HG03280 (cell line): ENCODE measurements around the gene PRKACA.

Source experiments
- ATAC-seq: cut with Tn5 transposase; IDR thresholded peaks from one replicate; pipeline ENCODE4 v1.9.1; 2021; ENCODE audit warnings: mild to moderate bottlenecking, moderate library complexity; ENCODE audit not compliant: unreplicated experiment

Gene PRKACA

DNA sequence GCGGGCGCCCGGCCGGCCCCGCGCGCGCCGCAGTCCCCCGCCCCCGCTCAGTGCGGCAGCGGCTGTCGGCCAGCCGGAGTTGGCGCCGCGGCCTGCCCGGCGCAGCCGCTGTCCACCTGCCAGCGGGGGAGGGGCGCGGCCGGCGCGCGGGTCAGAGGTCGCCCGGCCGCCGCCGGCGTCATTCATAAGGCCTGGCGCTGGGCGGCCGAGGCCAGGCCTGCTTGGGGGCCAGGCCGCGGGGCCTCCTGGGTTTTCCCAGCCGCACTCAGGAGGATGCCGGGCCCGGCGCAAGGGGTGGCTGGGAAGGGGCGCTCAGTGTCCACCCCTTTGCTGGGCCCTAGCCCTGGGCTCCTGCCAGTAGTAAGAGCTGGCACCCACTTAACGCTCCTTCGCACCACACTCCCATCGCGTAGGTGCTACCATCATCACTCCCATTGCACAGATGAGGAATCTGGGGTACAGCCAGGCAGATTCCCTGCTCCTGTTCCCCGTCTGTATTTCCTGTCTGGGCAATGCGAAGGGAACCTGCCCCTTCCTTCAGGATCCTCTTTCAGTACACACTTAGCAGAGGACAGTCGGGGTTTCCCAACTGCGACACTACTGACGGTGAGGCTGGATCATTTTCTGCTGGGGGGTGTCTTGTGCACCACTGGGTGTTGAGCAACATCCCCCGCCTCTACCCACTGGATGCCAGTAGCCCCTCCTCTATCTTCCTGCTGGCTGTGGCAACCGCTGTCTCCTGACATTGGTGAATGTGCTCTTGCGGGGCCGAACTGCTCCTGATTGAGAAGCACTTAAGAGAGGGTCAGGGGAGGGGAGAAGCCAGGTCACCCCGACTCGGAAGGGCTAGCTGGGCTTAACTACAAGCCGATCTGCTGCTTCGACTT, 846 bp upstream of the PRKACA start:
- ATAC-seq: no peak

DNA sequence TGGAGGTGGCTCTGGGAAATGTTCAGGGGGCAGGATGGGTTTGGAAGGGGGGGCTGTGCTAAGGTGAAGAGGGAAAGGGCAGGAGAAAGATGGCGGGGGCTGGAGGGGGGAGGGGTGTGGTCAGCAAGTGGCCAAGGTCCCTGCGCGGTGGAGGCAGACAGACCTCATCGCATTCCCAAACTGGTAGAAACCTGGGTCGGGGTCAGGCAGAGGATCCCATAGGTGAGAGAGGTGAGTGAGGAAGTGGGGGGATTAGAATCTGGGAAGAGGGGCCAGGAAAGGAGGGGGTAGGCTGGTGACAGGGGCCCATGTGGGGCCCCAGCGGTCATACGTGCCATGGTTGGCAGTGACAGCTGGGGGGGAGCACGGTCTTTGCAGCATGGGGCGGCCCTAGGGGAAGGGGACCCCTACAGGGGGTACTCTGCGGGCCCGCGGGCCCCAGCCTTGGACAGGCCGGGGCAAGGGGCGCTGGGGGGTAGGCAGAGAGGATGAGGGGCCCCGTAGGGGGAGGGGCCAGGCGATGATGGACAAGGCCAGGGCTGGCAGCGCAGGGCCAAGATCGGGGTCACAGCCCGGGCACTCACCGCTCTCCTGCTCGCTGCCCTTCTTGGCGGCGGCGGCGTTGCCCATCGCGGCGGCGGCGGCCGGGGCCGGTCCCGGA, 514 bp downstream of the PRKACA start:
- peak; percentile 13 for ATAC-seq

GRCh38 chr19:14116525-14116917, 1.0 kb downstream of the PRKACA start:
- ATAC-seq: no peak

- ATAC-seq: no peak
These were observed 1.8 kb downstream of the PRKACA start for GRCh38 chr19:14115756-14116155.

- no peak for ATAC-seq
These were observed 2.7 kb downstream of the PRKACA start for GRCh38 chr19:14114854-14115253.

GRCh38 chr19:14114439-14114838, 3.1 kb downstream of the PRKACA start:
- no peak for ATAC-seq

- no peak for ATAC-seq
These were observed 3.7 kb downstream of the PRKACA start for GRCh38 chr19:14113762-14114414.

DNA sequence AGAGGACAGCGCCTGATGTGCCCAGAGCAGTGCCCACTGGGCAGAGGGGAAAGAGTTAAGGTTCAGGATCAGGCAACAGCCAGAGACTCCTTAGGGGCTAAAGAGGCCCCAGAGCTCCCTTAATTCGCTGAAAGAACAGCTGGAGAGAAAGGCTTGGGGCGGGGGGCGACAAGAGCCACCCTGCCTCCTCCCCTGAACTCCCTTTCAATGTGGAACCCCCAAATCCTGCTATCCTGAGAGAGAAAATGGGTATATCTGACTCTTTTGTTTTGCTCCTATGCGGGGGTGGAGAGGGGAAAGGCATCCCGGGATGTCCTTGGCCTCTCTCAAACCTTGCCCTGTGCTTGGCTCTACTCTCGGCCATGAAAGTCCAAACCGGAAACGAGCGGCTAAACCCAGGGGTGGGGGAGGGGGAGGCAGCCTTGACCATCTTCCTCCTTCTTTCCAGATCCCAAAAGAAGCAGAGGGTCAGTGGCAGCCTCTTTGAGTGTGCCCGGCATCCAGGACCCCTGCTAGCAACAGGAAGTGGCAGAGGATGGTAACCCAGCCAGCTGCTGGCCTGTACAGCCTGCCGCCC, 4.7 kb downstream of the PRKACA start:
- ATAC-seq: no peak

- no peak for ATAC-seq
These were observed 5.3 kb downstream of the PRKACA start for GRCh38 chr19:14112051-14112808.

DNA sequence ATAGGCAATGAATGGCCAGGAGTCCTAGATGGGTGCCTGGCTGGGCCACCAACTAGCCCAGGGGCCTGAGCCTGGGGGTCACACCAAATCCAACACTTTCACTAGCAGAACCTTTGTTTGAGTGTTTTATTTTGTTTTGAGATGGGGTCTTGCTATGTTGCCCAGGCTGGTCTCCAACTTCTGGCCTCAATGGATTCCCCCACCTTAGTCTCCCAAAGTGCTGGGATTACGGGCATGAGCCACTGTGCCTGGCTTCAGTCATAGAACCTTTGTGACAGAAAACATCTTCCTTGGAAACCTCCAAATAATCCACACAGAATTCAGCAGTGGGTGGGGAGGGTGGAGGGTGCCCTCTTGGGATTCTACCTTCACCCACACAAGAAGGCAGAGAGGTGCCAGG, 6.1 kb downstream of the PRKACA start:
- no peak for ATAC-seq

GRCh38 chr19:14110650-14111049, 6.9 kb downstream of the PRKACA start:
- ATAC-seq: no peak

- no peak for ATAC-seq
These were observed 9.7 kb downstream of the PRKACA start for GRCh38 chr19:14107581-14108461.

DNA sequence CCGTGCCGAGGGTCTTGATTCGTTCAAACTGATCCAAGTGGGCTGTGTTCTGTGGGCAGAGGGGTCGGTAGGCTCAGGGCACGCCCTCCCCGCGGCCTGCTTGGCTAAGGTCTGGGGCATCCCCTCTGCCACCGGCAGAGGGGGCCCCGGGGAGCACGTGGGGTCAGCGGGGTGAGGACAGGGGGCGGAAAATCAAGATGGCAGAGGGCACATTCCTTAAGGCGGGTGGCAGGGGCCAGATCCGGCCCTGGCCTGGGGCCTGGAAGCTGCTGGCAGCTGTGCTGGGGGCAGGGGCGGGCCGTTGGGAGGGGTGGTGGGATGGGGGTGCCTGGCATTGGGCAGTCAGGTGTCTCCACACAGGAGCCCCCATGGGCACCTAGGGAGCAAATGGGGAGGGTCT, 10.7 kb downstream of the PRKACA start:
- no peak for ATAC-seq

DNA sequence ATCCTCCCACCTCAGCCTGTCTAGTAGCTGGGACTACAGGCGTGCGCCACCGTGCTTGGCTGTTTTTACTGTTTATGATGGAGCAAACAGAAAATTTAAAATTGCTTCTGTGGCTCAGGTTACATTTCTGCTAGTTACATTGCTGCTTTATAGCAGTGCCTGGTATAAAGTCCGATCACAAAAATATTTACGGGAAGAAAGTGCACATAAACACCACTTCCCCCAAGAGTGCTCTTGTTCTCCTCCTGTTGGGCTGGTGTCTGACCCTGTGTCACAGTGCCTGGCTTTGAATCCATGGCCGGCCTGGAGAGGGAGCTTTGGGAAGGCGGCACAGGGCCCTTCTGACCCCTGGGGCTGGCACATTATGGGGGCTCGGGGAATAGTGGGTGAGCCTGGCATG, 11.9 kb downstream of the PRKACA start:
- ATAC-seq: no peak

- ATAC-seq: no peak
These were observed 14.3 kb downstream of the PRKACA start for GRCh38 chr19:14103310-14103709.

DNA sequence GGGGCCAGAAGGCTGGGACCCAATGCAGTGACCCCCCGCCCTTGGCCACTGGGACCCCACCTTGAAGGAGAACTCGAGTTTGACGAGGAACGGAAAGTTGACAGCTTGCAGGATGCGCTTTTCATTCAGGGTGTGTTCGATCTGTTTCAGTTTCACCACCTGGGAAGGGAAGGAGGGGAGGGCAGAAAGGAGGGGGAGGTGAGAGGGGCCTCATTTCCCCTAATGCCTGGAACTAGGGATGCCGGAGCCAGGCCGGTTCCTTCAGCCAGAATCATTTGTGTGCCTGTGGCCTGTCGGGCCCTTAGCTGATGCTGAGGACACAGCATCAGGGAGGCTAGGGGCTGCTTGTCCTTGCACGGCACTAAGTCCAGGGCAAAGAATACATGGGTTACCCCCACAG, 14.8 kb downstream of the PRKACA start:
- no peak for ATAC-seq

- no peak for ATAC-seq
These were observed 15.4 kb downstream of the PRKACA start for GRCh38 chr19:14102102-14102696.

DNA sequence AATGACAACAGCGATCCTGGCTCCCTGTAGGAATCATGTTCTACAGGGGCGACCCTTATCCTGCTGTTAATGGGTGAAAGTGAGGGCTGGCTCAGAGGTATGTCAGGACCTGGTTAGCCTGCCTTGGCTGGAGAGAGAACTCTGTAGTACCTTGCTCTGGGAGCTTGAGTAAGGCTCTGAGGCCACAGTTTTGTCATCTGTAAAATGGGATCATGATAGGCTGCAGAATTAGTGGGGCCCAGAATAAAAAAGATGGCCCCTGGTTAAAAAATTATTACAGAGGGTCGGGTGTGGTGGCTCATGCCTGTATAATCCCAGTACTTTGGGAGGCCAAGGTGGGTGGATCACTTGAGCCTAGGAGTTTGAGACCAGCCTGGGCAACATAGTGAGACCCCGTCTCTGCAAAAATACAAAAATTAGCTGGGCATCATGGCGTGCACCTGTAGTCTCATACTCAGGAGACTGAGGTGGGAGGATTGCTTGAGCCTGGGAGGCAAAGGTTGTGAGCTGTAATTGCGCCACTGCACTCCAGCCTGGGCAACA, 16.5 kb downstream of the PRKACA start:
- ATAC-seq: no peak

DNA sequence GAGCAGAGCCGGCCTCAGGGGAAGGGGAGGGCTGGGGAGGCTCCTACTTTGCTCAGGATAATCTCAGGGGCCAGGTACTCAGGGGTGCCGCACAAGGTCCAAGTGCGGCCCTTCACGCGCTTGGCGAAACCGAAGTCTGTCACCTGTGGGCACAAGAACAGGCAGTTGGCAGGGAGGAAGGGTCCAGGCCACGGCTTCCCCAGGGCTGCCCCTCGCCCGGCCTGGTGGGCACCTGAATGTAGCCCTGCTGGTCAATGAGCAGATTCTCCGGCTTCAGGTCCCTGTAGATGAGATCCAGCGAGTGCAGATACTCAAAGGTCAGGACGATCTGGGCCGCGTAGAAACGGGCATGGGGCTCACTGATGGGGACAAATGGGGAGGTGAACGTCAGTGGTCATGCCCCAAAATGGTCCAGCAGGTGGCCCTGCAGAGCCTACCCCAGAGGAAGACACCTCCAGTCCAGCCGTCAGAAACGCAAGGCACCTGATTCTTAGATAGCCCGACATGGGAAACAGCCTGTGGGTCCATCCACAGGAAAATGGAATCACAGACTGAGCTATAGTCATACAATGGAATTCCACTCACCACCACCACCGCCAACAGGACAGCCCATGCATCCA, 19.9 kb downstream of the PRKACA start:
- ATAC-seq: no peak
